SKM-1 treated with dmso at 0.1 percent for 144 hours (cell line): ENCODE measurements around the gene CDCA4.
"Not testable (repeated sequence)": the region's sequence is repeated elsewhere in the genome, so short reads cannot be mapped to it uniquely, and the experiment has no call there.

Source experiments
- DNase-seq: peaks from one replicate; lab custom pipeline; 2025; ENCODE audit not compliant: unreplicated experiment; lab: John Stamatoyannopoulos, UW

The CDCA4 gene

DNA sequence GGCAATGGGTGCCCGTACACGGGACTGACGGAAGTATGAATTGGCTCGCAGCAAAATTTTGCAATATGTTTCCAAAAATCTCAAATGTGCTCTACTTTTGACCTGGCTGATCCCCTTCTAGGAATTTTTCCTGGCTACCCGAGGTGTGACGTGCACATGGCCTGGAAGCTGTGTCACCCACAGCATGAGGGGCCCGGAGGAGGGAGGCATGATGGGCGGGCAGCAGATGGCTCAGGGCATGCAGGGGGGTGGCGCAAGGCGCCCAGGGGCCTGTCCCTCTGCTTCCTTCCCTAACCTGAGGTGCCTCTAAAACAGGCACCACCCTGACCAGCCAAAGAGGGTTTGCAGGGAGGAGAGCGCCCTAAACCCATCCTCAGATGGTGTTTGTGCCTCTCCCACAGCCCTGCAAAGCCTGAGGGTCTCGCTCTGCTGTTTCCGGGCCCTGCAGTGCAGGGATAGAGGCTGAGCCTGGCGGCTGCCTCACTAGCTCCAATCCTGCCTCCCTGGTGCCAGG lies 37.7 kb upstream of the CDCA4 start:
- DNase-seq = no peak

DNA sequence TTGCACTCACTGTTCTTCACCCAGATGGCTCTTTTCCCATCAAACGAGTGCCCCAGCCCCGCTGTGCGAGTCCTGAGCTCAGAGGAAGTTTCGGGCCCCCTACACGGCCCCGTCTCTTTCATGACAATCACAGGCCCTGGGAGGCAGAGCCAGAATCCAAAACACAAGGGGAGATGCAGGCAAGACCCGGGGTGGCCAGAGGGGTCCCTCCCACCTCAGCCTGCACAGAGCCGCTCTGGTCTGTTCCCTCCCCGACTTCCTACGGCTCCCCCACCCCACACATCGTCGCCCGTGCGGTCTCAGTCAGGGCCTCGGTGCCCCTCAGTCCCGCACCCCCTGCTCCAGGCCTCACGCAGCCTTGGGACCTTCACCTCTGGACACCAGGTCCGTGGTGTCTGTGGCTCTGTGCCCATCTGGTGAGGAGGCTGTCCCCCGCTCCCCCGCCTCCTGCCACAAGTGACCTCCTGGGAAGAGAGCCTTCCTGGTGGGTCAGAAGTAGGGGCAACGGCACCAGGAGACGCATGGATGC lies 35.5 kb upstream of the CDCA4 start:
- no peak for DNase-seq

DNA sequence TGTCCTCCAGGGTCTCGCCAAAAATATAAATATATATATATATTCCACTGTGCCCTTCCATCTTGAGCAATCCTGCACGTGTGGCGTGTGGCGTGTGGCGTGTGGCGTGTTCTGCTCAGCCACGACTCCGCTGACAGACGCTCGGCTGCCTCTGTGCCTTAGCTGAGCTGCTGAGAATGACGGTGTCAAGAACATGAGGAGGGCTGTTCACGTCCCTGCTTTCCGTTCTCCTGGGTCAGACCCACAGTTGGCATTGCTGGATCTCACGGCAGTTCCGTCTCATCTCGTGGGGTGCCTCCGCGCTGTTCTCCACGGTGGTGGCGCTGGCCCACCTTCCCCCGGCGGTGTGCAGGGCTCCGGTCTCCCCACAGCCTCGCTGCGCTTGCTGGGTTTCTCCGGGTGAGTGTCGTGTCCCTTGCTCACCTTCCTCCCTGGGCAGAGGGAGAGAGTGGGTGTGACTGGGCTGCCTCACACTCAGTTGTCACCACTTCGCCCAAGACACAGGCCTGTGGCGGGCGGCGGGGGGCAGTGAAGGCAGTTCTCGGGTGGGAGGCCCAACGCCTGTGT lies 34.9 kb upstream of the CDCA4 start:
- no peak for DNase-seq

DNA sequence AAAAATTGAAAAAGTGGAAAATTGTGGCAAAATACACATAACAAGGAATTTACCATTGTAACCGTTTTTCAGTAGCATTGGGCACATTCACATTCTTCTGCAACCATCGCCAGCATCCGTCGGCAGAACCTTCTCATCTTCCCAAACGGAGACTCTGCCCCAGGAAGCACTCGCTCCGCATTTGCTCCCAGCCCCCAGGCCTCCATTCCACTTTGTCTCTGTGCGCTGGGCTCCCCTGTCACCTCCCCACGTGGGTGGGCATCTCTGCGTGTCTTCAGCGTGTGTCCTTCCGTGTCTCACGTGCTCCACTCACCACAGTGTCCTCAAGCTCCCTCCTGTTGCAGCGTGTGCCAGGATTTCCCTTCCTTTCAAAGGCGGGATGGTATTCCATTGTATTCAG lies 34.5 kb upstream of the CDCA4 start:
- DNase-seq = no peak

DNA sequence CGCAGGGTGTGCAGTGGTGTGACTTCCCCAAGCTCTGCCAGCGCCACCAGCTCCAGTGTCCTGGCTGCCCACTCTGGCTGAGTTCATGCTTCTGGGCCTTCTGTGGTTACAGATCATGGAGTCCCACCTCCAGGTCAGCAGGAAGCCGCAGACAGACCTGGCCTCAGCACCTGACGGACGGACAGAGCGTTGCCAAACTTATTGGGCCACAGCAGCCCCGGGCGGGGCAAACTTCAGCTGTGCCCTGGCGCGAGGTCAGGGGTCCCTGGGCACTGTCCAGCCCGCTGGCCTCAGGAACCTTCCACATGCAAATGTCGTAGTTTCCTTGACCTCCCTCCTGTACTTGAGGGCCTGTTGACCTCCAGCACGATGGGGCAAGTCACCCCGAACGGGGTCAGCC lies 33.1 kb upstream of the CDCA4 start:
- no peak for DNase-seq

- DNase-seq = no peak
These were observed 32.5 kb upstream of the CDCA4 start for GRCh38 chr14:105053421-105053820.

DNA sequence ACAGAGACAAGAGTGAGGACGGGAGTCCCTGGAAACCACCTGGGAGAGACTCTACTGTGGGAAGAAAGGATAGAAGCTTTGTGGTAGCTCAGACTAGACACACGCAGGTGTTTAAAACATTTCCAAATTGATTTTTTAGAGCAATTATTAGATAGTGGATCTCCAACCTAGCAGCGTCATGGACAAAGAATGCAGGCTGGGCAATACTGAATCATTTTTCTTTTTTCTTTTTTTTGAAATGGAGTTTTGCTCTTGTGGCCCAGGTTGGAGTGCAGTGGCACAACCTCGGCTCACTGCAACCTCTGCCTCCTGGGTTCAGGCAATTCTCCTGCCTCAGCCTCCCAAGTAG lies 31.2 kb upstream of the CDCA4 start:
- DNase-seq = no peak

GRCh38 chr14:105051182-105052109 lies 30.6 kb upstream of the CDCA4 start:
- DNase-seq = no peak

DNA sequence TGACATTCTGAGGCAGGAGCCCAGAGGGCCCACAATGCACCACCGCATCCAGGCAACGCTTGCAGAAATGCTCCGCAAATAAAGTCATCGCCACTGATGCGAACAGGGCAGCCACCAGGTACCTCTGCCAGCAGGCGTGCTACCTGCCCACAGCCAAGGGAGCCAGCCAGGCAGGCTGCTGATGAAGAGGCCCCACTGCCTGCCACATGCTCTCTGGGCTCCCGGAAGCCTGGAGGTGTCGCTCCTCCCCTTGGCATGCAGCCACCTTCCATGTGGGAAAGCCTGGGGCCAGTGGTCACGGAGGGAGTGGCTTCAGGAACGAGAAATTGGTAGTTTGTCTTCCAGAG lies 29.6 kb upstream of the CDCA4 start:
- no peak for DNase-seq

- no peak for DNase-seq
These were observed 29.1 kb upstream of the CDCA4 start for GRCh38 chr14:105049753-105050550.

- DNase-seq = no peak
These were observed 26.6 kb upstream of the CDCA4 start for GRCh38 chr14:105047283-105048016.

GRCh38 chr14:105046891-105047282 lies 26.0 kb upstream of the CDCA4 start:
- DNase-seq = no peak

- peak; percentile 57 for DNase-seq
These were observed 24.9 kb upstream of the CDCA4 start for GRCh38 chr14:105045710-105046326.

GRCh38 chr14:105043641-105044040 lies 22.8 kb upstream of the CDCA4 start:
- peak; percentile 26 for DNase-seq

DNA sequence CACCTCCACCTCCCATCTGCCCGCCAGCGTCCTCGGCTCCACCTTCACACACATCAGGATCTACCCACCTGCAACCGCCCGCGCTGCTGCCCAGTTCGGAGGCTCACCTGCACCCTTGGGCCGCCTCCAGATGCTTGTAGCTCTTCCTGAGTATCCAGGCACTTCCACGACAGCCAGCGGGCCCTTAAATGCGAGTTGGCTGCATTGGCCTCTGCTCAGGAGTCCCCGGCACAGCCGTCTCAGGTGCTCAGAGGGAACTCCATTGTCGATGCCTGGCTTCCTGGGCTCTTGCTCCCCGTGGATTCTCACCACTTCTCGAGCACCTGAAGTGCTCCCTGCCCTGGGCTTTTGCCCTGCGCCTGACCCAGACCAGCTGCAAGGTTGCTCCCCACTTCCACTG lies 21.9 kb upstream of the CDCA4 start:
- no peak for DNase-seq

GRCh38 chr14:105041841-105042765 lies 21.2 kb upstream of the CDCA4 start:
- no peak for DNase-seq

DNA sequence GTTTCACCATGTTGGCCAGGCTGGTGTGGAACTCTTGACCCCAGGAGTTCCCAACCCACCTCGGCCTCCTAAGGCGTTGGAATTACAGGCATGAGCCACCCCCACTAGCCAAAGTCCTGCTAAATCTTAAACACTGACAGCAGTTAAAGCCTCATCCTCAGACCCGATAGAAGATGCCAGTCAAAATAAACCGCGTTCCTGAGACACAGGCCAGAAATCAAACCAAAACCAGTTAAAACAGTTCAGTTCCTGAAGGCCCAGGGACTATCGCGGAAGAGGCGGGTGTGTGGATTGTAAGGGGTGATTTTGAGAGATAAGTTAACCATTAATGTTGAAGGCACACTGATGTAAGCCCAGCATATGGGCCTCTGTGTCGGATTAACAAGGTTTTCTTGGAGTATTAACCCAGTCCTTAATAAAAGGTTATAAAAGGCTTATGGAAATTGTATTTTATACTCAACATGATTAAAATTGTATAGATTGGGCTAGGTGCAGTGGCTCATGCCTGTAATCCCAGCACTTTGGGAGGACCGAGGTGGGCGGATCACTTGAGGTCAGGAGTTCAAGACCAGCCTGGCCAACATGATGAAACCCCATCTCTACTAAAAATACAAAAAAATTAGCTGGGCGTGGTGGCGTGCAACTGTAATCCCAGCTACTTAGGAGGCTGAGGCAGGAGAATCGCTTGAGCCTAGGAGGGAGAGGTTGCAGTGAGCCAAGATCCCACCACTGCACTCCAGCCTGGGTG lies 18.7 kb upstream of the CDCA4 start:
- no peak for DNase-seq

GRCh38 chr14:105035616-105036015 lies 14.7 kb upstream of the CDCA4 start:
- not testable (repeated sequence) for DNase-seq
